ENCODE measurements around the gene JUP.
"Not testable (repeated sequence)": the region's sequence is repeated elsewhere in the genome, so short reads cannot be mapped to it uniquely, and the experiment has no call there.

Gene JUP

GRCh38 chr17:41781404-41782110, 5.0 kb downstream of the JUP start:
- DNase-seq (ENCODE audit: low read depth, low spot score): no peak

- no peak for DNase-seq (ENCODE audit: low read depth, low spot score)
Observed at GRCh38 chr17:41779954-41780353, 6.6 kb downstream of the JUP start.

- DNase-seq (ENCODE audit: low read depth, low spot score): peak; percentile 95
Observed at GRCh38 chr17:41777574-41778188, 8.8 kb downstream of the JUP start.

- peak; percentile 87 for DNase-seq (ENCODE audit: low read depth, low spot score)
Observed at GRCh38 chr17:41777157-41777573, 9.3 kb downstream of the JUP start.

- not testable (repeated sequence) for DNase-seq (ENCODE audit: low read depth, low spot score)
Observed at GRCh38 chr17:41776262-41776900, 10.1 kb downstream of the JUP start.

GRCh38 chr17:41775394-41776226, 10.9 kb downstream of the JUP start:
- DNase-seq (ENCODE audit: low read depth, low spot score): no peak

GRCh38 chr17:41773731-41774193, 12.7 kb downstream of the JUP start:
- no peak for DNase-seq (ENCODE audit: low read depth, low spot score)

- DNase-seq (ENCODE audit: low read depth, low spot score): peak; percentile 91
Observed at GRCh38 chr17:41773190-41773588, 13.3 kb downstream of the JUP start.

GRCh38 chr17:41772586-41773189, 13.8 kb downstream of the JUP start:
- DNase-seq (ENCODE audit: low read depth, low spot score): no peak

GRCh38 chr17:41772218-41772585, 14.3 kb downstream of the JUP start:
- no peak for DNase-seq (ENCODE audit: low read depth, low spot score)

- no peak for DNase-seq (ENCODE audit: low read depth, low spot score)
Observed at GRCh38 chr17:41771389-41772206, 14.9 kb downstream of the JUP start.

GRCh38 chr17:41769985-41770384, 16.5 kb downstream of the JUP start:
- no peak for DNase-seq (ENCODE audit: low read depth, low spot score)

GRCh38 chr17:41769346-41769862, 17.1 kb downstream of the JUP start:
- no peak for DNase-seq (ENCODE audit: low read depth, low spot score)

GRCh38 chr17:41768682-41769288, 17.7 kb downstream of the JUP start:
- no peak for DNase-seq (ENCODE audit: low read depth, low spot score)

- DNase-seq (ENCODE audit: low read depth, low spot score): no peak
Observed at GRCh38 chr17:41767324-41768042, 19.0 kb downstream of the JUP start.

- DNase-seq (ENCODE audit: low read depth, low spot score): no peak
Observed at GRCh38 chr17:41766135-41766534, 20.4 kb downstream of the JUP start.

GRCh38 chr17:41763327-41763726, 23.2 kb downstream of the JUP start:
- no peak for DNase-seq (ENCODE audit: low read depth, low spot score)

- no peak for DNase-seq (ENCODE audit: low read depth, low spot score)
Observed at GRCh38 chr17:41762841-41763240, 23.7 kb downstream of the JUP start.

GRCh38 chr17:41762391-41762790, 24.1 kb downstream of the JUP start:
- no peak for DNase-seq (ENCODE audit: low read depth, low spot score)

All from astrocyte of the hippocampus (primary cell).